Muscle layer of colon (tissue), 2 donors: ENCODE results near the gene USP17L15.
"Not testable (repeated sequence)": the region's sequence is repeated elsewhere in the genome, so short reads cannot be mapped to it uniquely, and the experiment has no call there.

ENCODE experiments used
- H3K27ac ChIP-seq: one replicate; pipeline ENCODE4 v1.7.0; 2013; ENCODE audit warnings: low read depth, mild to moderate bottlenecking, low read length, moderate library complexity
- H3K27me3 ChIP-seq, 2 donors: one replicate each; pipeline ENCODE4 v1.7.0; 2013; ENCODE audit warnings: low read length in 2 of 2, mild to moderate bottlenecking in 2 of 2; ENCODE audit not compliant: insufficient read depth in 2 of 2, control insufficient read depth in 1 of 2
- H3K36me3 ChIP-seq: one replicate; pipeline ENCODE4 v1.7.0; 2013; ENCODE audit warnings: mild to moderate bottlenecking, low read length; ENCODE audit not compliant: insufficient read depth
- H3K4me1 ChIP-seq: one replicate; pipeline ENCODE4 v1.7.0; 2013; ENCODE audit warnings: mild to moderate bottlenecking, low read length; ENCODE audit not compliant: insufficient read depth
- H3K4me3 ChIP-seq, 2 donors: one replicate each; pipeline ENCODE4 v1.7.0; 2013; ENCODE audit warnings: low read length in 2 of 2, low read depth in 1 of 2, mild to moderate bottlenecking in 1 of 2, moderate library complexity in 1 of 2
- H3K9ac ChIP-seq: one replicate; pipeline ENCODE4 v1.7.0; 2013; ENCODE audit warnings: low read length
- H3K9me3 ChIP-seq: one replicate; pipeline ENCODE4 v1.7.0; 2013; ENCODE audit warnings: mild to moderate bottlenecking, low read length
- donor health status: abdominal sarcoma.
- donor health status: Adenocarcinoma of cecum.

The USP17L15 gene

DNA sequence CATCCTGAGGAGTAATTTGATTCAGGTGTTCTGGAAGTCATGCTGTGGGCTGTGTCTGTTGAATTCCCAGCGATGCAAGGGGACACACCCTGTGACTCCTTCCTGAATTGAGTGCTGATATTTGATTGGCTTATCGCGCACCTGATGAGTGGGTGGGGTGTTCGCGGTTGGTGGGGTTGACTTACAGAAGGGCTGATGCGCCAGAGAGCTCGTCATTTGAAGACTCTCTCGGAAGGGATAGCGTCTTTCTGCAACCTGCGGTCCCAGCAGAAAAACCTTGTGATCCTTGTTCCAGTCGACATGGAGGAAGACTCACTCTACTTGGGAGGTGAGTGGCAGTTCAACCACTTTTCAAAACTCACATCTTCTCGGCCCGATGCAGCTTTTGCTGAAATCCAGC is 28.4 kb downstream of the USP17L15 start, which contains the start of gene USP17L21:
TSS of gene USP17L21 (plus strand) at position 301 of the 400 bp plus-strand sequence. CDS start at position 301, 0 bp downstream.
- not testable (repeated sequence) for H3K36me3 ChIP-seq, H3K9ac ChIP-seq, H3K4me3 ChIP-seq, H3K4me1 ChIP-seq, H3K27ac ChIP-seq, H3K27me3 ChIP-seq, H3K9me3 ChIP-seq

DNA sequence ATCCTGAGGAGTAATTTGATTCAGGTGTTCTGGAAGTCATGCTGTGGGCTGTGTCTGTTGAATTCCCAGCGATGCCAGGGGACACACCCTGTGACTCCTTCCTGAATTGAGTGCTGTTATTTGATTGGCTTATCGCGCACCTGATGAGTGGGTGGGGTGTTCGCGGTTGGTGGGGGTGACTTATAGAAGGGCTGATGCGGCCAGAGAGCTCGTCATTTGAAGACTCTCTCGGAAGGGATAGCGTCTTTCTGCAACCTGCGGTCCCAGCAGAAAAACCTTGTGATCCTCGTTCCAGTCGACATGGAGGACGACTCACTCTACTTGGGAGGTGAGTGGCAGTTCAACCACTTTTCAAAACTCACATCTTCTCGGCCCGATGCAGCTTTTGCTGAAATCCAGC is 33.1 kb downstream of the USP17L15 start, which contains the start of gene USP17L22:
TSS of gene USP17L22 (plus strand) at position 301 of the 400 bp plus-strand sequence. CDS start at position 301, 0 bp downstream.
- not testable (repeated sequence) for H3K36me3 ChIP-seq, H3K9me3 ChIP-seq

DNA sequence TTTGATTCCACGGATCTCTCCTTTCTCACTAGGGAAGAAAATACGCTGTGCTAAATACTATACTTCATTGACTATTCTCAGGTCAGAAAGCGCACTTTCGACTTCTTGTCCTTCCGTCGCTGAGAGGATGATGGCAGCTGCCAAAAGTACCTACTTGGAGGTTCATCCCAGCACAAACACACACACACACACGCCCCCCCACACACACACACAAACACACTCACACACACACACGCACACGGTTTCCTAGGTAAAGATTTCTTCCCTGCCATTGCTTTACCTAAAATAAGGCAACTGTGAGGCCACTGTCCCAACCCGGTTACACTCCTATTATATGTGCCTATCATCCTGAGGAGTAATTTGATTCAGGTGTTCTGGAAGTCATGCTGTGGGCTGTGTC is 37.5 kb downstream of the USP17L15 start:
- not testable (repeated sequence) for H3K4me1 ChIP-seq, H3K27ac ChIP-seq, H3K9me3 ChIP-seq, H3K4me3 ChIP-seq, H3K9ac ChIP-seq, H3K27me3 ChIP-seq, H3K36me3 ChIP-seq

More for the DNA sequence above, 33.1 kb downstream of the USP17L15 start, which contains the start of gene USP17L22:
- H3K4me3 ChIP-seq, H3K4me1 ChIP-seq, H3K27ac ChIP-seq, H3K9ac ChIP-seq, H3K27me3 ChIP-seq: not testable (repeated sequence)
